NCI-H2196 (cell line): Measurements from ENCODE around the gene BHLHE23.

Source experiments
- DNase-seq: peaks from one replicate; lab custom pipeline; 2025; ENCODE audit not compliant: unreplicated experiment; lab: John Stamatoyannopoulos, UW

The BHLHE23 gene

GRCh38 chr20:63006540-63007359 lies at the start of gene BHLHE23:
TSS of gene BHLHE23 (minus strand) at chr20:63006964. CDS start at chr20:63006774, 190 bp downstream.
- DNase-seq, result peak; percentile 38

GRCh38 chr20:63055575-63056235 lies 48.9 kb upstream of the BHLHE23 start:
- DNase-seq, result no peak

- no peak for DNase-seq
These were observed 48.0 kb upstream of the BHLHE23 start for GRCh38 chr20:63054681-63055240.

- no peak for DNase-seq
These were observed 47.3 kb upstream of the BHLHE23 start for GRCh38 chr20:63054103-63054474.

GRCh38 chr20:63053432-63054102 lies 46.8 kb upstream of the BHLHE23 start:
- no peak for DNase-seq

- DNase-seq, result no peak
These were observed 46.0 kb upstream of the BHLHE23 start for GRCh38 chr20:63052571-63053431.

GRCh38 chr20:63051911-63052310 lies 45.1 kb upstream of the BHLHE23 start:
- DNase-seq, result no peak

GRCh38 chr20:63051186-63051860 lies 44.6 kb upstream of the BHLHE23 start:
- no peak for DNase-seq

- no peak for DNase-seq
These were observed 43.6 kb upstream of the BHLHE23 start for GRCh38 chr20:63050406-63050805.

GRCh38 chr20:63049561-63050221 lies 42.9 kb upstream of the BHLHE23 start:
- DNase-seq, result no peak

- no peak for DNase-seq
These were observed 42.4 kb upstream of the BHLHE23 start for GRCh38 chr20:63049191-63049518.

- no peak for DNase-seq
These were observed 41.9 kb upstream of the BHLHE23 start for GRCh38 chr20:63048516-63049190.

- DNase-seq, result no peak
These were observed 41.2 kb upstream of the BHLHE23 start for GRCh38 chr20:63047946-63048345.

GRCh38 chr20:63047267-63047666 lies 40.5 kb upstream of the BHLHE23 start:
- DNase-seq, result no peak

GRCh38 chr20:63046841-63047240 lies 40.1 kb upstream of the BHLHE23 start:
- DNase-seq, result no peak

GRCh38 chr20:63045991-63046390 lies 39.2 kb upstream of the BHLHE23 start:
- DNase-seq, result no peak

- no peak for DNase-seq
These were observed 38.6 kb upstream of the BHLHE23 start for GRCh38 chr20:63045401-63045800.

- DNase-seq, result no peak
These were observed 37.8 kb upstream of the BHLHE23 start for GRCh38 chr20:63044605-63045004.

- no peak for DNase-seq
These were observed 37.4 kb upstream of the BHLHE23 start for GRCh38 chr20:63044204-63044600.
